VCaP (cell line): ENCODE results near the gene FBLN5.

ENCODE experiments used
- H3K27ac ChIP-seq: fragments of 450-650 bp; 2 replicates; pipeline ENCODE4 v1.5.1; 2017
- CTCF ChIP-seq: fragments of 450-650 bp; conservative IDR thresholded peaks from 2 replicates; pipeline ENCODE4 v1.5.1; 2017; ENCODE audit warnings: mild to moderate bottlenecking, moderate library complexity

FBLN5 gene

GRCh38 chr14:91831337-91831736, 116.2 kb downstream of the FBLN5 start:
- TF ChIP-seq CTCF: no peak
- H3K27ac ChIP-seq: peak overlapping the region; percentile 99

- no peak for TF ChIP-seq CTCF
- H3K27ac ChIP-seq: peak overlapping the region; percentile 99
These were observed 116.7 kb downstream of the FBLN5 start for GRCh38 chr14:91830777-91831176.

GRCh38 chr14:91829511-91829910, 118.0 kb downstream of the FBLN5 start:
- peak overlapping the region; percentile 99 for H3K27ac ChIP-seq
- TF ChIP-seq CTCF: no peak

GRCh38 chr14:91827746-91828145, 119.7 kb downstream of the FBLN5 start:
- peak overlapping the region; percentile 99 for H3K27ac ChIP-seq
- TF ChIP-seq CTCF: no peak
